Non-pigmented ciliary epithelial cell (primary cell): ENCODE data around the gene SAV1.
A peak's percentile ranks its signal among the peaks of the same experiment; 100 is the strongest.

ENCODE experiments used
- DNase-seq: peaks from one replicate; pipeline ENCODE4 v3.0.0-alpha.2; 2010; ENCODE audit warnings: low read depth

SAV1 gene

GRCh38 chr14:50607181-50607580 is 60.9 kb downstream of the SAV1 start:
- DNase-seq, result peak; percentile 94

GRCh38 chr14:50606468-50606867 is 61.6 kb downstream of the SAV1 start:
- no peak for DNase-seq

GRCh38 chr14:50605766-50606165 is 62.3 kb downstream of the SAV1 start:
- no peak for DNase-seq

GRCh38 chr14:50603565-50603964 is 64.5 kb downstream of the SAV1 start:
- DNase-seq, result peak; percentile 20

DNA sequence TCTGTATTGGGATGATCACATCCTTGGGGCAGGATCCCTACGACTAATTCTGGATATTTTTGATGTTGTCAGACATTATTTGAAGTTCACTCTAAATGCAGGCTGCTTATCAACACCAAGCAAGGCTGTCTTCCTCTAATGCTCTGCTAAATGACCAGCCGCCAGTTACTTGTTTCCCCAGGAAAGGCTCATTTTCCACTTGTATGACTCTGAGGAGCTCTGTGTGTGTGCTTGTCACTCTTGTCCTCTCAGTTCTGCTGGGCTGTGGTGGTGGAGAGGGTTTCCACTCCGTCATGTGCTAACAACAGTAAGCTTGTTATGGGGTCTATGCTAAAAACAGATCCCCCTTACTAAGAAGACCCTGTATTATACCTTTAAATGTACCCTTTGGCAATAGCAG is 66.1 kb downstream of the SAV1 start:
- DNase-seq, result no peak

DNA sequence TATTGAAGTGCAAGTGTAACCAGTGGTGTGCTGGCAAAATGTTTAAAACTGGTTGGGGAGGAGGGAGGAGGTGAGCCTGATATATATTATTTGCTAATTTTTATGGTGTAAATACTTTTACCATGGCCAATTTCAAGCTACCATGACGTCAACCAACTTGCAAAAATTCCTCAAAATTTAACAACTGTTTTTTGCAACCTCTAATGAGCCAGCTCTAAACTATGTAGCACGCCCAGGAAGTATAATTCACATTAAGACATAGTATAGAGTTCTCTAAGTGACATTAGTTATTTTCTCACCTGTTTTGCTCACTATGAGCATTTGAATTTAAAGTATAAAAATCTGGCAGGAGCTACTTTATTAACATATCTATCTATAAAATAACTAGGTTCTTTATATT is 66.7 kb downstream of the SAV1 start:
- no peak for DNase-seq

DNA sequence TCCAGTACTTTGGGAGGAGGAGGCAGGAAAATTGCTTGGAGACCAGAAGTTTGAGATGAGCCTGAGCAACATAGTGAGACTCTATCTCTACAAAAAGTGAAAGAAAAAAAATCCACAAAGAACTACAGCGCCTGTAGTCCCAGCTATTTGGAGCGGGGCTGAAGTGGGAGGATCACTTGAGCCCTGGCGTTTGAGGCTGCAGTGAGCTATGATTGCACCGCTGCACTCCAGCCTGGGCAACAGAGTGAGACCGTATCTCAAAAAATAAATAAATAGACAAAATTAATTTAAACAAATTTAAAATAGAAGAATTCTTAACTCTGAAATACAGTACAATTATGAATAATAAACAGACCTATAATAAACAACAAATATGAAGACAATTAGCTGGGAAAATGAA is 67.3 kb downstream of the SAV1 start:
- DNase-seq, result no peak

DNA sequence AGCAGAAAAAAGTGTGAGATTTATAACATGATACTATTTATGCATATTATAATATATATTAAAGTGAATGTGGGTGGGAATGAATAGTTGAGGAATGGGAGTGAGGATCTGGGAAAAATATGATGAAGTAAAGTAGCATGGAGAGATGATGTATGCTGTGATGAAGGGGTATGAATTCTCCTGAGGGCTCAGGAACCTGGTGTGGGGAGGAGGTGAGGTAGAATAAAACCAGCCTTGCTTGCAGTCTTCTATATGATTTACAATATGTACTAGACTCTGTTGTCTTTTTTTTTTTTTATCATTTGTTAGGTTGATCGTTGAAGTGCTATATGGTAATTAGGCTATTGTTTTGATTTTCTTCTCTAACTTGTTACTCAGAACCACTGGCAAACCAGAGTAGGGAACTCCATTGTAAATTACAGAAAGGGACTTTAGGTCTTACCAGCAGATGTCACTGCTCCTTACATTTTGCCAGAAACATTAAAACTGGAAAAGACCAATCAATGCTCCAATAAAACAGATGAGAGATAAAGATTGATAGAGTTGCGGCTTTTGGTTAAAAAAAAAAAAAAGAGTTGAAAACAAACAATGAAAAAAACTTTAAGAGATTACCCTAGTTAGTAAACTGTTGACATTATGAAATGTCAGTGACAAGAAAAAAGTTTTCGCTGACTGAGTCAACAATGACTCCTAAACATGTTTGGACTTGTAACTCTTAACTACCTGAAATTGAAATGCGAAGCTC is 68.2 kb downstream of the SAV1 start:
- peak; percentile 24 for DNase-seq

- no peak for DNase-seq
Measured at GRCh38 chr14:50598765-50599164, 69.3 kb downstream of the SAV1 start.

- DNase-seq, result no peak
Measured at GRCh38 chr14:50594577-50595316, 73.4 kb downstream of the SAV1 start.

- no peak for DNase-seq
Measured at GRCh38 chr14:50590464-50590863, 77.6 kb downstream of the SAV1 start.
